Measurements from ENCODE around the gene MSL1.
A peak's percentile ranks its signal among the peaks of the same experiment; 100 is the strongest.

MSL1 gene

DNA sequence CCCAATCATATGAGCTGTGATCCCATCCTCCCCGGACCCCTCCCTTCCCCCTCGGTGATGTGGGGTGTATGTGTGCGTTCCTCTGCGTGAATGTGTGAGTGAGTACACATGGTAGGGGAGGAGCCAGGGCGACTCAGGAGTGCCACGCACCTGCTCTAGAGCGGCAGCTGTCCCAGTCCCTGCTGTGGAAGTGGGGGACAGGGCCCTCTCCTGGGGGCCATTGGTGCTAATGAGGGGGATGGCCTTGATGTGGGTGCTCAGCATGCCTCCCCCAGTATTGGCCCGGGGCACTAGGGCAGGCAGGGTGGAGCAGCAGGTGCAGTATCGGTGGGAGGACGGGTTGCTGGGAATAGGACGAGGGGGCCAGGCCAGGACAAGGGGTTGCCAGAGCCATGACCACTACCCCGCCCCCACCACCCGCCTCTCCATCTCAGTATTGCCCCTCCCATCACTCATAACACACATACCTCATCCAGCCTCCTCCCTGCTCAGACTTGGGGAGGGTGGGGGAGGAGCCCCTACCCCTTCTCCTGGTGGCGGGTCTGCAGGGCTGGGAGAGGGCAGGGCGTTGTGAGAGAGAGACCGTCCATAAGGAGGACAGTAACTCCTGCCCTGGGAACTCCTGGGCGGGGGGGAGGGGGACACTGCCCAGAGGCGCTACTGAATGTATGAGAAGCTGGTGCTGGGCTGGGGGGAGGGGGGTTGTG, 29.9 kb upstream of the MSL1 start:
- no peak for DNase-seq

DNA sequence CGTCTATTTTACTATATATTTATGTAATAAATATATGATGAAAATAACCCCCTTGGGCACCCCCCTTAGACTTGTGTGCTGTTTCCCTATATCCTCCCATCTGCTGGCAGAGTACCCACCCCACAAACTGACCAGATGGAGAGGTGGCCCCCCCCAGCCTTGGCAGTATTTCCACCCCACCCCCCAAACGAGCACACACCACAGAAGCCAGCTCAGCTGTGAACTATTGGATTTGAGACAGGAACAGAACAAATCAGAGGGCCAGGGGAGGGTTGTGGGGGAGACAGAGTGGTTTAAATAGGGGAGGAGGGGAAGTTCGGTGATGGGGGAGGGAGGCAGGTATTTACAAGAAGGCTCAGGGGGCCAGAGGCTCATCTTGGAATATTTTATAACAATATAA, 29.2 kb upstream of the MSL1 start:
- DNase-seq, result no peak

DNA sequence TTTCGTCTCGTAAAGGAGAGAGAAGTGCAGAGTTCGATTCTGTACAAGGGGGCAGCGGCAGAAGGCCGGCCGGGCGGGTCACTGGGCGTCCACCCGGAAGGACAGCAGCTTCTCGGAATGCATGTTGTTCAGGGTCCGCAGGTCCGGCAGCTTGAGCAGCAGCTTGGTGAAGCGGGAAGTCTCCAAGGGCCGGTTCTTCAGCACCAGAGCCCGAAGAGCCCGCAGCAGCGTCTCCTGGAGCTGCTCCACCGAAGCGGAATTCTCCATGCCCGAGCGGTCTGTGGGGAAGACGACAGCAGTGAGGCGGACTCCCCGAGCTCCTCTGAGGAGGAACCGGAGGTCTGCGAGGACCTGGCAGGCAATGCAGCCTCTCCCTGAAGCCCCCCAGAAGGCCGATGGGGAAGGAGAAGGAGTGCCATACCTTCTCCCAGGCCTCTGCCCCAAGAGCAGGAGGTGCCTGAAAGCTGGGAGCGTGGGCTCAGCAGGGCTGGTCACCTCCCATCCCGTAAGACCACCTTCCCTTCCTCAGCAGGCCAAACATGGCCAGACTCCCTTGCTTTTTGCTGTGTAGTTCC, 28.7 kb upstream of the MSL1 start:
- no peak for DNase-seq

DNA sequence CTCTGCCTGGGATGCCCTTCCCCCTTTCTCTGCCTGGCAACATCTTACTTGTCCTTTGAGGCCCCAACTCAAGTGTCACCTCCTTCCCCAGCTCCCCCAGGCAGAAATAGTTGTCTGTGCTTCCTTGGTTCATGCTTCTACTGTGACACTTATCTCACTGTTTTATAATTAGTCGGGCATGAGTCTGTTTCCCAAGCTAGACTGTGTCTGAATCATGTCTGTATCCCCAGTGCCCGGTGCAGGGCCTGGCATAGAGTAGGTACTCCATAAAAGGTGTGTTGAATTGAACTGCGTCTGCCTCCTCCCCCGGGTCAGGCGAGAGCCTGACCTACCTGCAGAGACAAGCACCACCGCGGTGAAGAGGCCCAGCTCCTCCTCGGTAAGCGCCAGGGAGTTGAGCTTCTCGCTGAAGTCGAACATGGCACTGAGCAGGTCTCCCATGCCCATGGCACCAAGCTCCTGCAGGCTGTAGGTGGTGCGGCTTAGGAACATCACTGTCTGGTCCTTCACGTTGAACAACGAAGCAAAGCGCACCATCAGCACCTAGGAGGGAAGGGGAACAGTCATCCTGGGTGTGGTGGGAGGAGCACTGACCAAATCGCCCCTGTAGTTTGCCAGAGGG, 28.1 kb upstream of the MSL1 start:
- peak; percentile 32 for DNase-seq

DNA sequence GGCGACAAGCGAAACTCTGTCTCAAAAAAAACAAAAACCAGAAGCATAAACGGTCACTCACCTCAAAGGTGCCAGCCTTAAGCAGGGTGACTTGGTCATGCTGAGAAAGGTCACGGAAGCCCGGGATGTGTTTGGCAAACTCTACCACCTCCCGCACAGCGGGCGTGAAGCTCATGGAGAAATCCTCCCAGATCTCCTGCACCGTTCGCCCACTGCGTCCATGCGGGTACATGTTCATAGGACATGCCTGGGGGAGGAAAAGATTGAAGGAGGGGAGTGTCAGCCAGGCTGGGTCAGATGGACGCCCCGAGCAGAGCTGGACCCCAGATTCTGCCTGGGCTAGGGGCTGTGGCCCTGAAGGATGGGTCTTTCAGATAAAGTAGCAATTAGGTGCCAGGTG, 26.9 kb upstream of the MSL1 start:
- no peak for DNase-seq

DNA sequence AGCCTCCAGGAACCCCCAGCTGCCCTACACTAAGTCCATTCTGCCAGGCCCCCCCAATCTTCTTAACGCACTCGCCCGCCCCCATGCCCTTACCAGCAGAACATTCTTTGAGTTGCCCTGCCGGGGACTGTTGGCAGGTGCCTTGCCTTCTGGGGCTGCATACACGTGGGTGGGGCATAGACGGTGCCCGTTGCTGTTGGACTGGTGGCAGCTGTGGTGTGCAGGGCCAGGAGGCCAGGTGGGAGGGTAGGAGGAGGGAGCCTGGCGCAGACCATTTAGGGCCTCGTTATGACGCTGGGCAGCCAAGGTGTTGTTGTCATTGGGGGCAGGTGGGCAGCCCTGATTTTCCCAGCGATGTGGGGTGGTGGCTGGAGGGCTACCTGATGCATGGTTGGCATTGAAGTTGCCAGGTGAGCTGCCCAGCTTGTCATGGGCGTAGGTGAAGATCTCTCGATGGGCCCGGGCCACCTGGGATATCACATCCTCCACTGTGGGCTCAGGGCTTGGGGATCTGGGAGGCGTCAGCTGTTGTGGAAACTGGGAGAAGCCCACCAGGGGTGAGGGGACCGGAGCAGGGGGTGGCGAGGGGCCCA, 26.3 kb upstream of the MSL1 start:
- no peak for DNase-seq

DNA sequence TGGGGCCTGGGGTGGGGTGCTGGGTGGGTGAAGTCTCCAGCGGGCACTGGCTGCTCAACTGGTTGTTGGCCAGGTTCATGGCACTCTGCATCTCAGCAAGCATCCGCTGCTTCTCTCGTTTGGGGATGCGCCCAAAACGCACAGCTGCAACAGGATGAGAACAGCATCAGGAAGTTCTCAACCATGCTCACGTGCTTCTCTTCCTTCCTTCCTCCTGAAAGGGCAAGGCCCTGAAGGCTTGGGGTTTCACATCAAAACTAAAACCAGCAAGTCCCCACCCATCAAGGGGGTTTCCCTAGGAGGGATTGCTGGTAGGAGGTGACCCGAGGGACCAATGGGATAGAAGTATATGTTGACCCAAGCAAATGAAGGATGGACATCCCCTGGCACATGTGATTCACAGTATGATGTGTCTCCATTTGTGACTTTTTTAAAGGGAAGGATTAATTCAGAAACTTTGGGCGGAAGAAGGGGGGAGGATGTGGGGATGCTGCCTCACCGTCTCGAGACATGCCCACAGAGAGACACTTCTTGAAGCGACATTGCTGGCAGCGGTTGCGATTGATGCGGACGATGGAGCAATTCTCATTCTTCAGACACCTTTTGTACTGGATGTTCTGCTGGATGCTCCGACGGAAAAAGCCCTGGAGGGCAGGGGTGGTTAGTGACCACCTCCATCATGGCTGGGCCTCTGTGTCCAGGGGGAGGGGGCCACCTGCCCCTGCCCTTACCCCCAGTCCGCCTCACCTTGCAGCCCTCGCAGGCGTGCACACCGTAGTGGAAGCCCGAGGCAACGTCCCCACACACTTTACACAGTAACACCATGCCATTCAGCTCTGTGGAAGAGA, 25.6 kb upstream of the MSL1 start:
- DNase-seq, result no peak

DNA sequence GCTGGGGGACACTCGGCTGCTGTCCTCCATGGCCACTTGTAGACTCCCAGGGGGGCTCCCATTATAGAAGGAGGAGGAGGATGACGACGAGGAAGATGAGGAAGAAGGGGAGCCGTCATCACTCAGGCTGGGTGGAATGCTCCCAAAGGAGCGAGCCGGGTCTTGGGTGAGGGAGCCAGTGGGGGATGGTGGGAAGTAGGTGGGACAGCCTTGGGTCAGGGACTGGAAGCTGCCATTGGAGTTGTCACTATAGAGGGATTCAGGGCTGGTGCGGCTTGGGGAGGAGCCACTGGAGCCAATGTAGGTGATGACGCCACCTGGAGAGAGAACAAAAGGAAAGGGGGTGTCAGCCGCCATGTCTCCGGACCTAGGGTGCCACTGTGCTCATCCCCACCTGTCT, 24.7 kb upstream of the MSL1 start:
- no peak for DNase-seq

DNA sequence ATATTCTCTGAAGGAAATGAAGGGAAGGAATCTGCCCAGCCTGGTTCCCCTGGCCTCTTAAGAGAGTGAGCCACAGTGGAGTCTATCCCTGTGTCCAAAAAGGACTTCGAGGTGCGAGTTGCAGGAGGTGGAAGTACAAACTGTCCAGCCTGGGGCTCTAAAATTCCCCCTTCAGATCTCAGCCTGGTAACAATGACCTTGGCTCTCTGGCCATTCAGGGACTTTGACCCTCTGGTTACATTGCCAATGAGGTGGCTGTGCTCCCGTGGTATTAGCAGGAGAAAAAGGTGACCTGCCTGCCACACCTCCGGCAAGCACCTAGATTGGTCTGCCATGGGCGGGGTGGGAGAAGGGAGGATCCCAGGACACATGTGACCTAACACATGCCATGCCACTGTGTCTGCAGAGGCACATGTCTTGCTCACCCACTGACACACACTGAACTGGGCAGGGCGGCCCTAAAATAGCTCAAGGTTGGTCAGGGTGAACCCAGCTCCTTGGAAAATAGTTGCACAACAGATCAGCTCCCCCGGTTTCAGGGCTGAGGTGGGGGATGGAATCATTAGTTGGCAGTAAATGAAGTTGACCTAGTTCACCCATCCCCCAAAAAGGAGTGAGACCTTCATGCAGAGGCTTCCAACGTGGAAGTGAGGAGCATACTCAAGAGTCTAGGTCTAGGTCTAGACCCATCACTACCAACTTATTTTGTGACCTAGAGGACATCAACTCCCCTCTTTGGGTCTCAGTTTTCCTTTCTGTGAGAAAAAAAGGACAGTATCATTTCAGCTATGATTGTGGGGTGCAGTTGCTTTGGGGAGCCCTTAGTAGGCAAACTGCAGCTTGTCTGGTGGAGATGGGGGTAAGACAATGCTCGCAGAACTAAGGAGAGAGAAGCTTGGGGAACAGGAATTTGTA, 23.6 kb upstream of the MSL1 start:
- no peak for DNase-seq

DNA sequence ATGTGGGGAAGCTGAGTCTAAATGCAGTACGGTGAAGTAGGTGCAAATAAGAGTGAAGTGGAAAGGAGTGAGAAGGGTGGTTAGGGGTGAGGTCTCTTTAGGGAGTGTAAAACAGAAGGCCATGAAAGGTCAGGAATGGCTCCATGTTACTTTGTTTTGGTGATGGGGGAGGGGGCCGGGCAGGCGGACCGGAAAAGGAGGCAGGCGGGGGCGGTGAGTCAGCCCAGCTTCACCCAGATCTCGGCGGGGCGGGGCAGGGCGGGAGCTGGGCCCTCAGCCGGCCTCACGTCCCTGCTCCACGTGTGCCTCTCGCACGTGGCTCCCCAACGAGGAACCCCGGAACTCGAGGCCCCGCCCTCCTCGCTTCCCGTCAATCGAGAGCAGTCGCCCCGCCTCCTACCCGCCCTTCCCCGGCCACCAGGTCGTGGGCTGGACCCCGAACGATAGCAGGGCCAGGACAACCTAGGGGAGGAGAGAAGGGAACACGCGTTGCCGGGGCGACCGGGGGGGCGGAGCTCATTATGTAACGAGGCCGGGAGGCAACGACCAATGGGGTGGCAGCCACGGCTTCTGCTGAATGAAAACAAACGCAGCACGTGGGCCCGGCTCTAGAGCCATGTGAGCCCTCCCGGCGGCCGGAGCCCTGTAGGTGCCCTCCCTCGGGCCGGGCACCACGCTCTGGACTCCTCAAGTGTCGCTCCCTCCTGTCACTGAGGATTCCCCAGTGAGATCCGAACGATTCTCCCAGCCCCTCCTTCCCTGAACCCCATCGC, 22.7 kb upstream of the MSL1 start:
- DNase-seq, result peak; percentile 94

DNA sequence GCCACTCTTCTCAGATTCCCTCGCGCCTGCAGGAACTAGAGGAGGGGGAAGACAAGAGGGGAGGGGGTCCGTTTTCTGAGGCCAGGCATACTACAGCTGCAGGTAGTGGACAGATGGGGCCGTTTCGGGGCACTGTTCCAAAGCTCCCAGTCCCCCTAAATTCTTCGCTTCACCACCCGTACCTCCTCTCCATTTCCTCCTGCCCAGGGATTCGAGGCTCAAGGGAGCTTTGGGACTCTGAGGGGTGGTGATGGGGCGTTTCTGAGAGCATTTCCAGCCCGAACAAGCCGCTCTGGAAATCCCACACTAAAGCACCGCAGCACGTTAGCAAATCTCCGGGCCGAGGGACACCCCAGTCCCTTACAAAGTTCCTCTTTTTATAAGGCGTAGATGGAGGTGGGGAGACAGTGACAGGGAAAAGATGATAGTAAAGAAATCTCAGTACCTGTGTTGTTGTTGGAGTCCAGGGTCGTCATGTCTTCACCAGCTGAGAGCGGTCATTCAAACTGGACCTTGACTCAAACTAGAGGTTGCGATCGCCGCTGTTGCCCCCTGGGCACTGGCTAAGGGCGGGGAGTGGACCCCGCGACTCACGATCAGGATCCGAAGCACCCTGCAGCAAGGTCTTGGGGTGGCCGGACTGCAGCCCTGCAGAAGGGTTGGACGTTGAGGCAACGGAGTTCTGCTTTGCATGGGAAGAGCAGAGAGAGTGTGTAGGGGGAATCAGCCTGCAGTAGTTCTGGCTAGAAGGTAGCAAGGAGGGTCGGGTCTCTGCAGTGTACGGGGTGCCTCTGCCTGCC, 22.0 kb upstream of the MSL1 start:
- DNase-seq, result no peak

DNA sequence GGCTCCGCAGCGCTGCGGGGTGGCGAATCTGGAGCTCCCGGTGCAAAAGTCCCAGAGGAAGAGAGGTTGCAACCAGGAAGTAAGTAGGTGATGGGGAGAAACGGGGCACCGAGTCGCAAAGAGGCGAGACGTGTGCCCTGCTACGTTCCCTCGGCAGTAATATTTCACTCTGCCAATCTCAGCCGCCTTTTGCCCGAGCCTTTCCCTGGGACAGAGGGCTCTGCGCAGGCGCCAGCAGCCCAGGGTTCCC, 21.4 kb upstream of the MSL1 start, which contains the start of gene NR1D1:
Gene NR1D1 (minus strand): TSS at position 171 of the 250 bp plus-strand sequence. CDS start 495 bp downstream, outside the sequence.
- DNase-seq, result no peak

DNA sequence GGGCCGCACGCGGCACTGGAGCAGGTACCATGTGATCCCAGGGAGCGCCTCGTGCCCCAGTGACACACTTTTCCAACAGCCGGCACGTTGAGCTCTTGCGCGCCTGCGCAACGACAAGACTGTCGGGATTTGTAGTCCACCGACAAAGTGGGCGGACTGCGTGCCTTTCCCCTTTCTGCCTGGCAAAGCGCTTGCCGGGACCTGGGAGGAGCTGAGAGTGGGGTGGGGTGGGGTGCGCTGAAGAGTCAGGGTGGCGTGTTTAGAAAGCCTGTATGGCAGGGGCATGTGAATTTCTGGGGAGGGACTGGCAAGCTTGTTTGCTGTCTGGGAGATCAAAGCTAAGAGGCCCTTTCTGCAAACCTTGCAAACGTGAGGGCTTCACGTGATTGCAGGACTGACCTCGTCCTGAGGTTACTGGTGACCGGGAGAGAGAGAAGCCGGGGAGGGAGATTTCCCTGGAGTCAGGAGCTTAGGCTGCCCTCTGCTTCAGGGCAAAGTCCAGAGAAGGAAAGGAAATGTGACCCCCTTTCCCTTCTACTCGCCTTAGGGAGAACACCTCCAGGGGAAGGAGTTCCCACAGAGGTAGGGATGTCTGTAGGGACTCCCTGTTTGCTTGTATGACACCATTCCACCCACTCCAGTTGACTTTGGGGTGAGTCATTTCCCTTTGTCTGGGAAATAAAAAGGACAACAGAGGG, 21.0 kb upstream of the MSL1 start:
- peak; percentile 91 for DNase-seq

DNA sequence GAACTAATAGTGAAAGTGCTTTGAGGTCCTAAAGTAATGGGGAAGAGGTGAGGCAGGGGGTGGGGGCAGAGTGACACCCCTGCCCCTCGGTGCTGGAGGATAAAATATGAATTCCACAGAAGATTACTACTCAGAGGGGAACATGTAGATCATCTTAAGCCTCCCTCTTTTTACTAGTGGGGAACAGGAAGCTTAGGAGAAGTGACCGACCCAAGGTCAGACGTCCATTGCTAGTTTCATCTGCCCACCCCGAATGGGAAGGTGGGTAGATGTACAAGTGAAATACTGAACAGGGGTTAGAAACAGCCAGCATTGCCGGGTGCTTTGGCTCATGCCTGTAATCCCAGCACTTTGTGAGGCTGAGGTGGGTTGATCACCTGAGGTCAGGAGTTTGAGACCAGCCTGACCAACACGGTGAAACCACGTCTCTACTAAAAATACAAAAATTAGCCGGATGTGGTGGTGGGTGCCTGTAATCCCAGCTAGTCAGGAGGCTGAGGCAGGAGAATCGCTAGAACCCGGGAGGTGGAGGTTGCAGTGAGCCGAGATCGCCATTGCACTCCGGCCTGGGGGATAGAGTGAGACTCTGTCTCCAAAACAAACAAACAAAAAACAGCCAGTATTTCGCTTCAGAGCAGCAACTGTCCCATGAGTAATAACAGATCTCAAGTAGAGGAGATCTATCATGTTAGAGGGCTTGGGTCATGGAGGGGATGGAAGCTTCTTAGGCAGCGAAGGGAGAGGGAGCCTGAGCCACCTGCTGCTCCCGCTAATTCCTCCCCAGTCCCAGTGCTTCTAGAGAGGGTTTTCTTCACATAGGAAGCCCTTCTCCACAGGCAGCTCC, 20.2 kb upstream of the MSL1 start:
- DNase-seq, result no peak

DNA sequence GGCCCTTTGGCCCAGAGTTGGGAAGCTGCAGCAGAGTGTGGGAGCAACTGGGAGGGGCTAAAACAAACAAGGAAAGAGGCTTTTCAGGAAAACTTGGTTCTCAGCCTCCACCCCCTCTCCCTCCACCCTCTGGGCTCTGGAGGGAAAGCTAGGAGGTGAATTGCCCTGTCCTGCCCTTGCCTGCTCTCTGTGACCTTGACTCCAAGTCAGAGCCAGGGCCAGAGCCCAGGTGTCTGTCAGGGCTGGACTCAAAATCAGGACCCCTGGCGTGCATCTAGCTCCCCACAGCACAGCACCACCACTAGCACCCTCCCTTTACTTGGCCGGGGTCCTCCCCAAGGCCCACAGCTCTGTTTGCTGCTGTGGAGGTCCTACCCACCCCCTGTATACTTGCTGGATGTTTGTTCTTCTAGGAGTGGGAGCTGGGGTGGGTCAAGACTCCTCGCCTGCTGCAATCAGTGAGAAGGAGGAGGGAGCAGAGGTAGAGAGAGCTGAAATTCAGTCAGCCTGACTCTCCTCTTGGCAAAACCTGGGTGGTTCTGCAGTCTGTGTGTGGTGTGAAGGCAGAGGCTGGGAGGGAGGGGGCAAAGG, 18.6 kb upstream of the MSL1 start:
- no peak for DNase-seq

DNA sequence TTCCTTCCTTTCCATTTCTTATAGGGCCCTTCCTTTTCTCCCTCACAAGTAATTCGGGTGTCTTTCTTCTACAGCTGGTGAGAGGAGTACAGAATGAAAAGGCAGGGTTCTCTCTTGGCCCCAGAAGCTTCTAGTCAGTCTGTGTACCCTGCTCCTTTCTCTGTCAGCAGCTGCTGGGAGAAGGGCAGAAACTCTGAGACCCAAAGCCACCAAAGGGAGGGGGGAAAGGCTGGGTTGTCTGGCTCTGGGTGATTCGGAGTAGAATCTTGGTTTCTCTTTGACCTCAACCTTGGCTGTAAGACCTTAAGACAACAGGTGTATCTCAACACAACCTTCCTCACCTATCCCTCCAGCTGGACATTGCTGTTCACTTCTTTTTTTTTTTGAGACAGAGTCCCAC, 18.1 kb upstream of the MSL1 start:
- no peak for DNase-seq

DNA sequence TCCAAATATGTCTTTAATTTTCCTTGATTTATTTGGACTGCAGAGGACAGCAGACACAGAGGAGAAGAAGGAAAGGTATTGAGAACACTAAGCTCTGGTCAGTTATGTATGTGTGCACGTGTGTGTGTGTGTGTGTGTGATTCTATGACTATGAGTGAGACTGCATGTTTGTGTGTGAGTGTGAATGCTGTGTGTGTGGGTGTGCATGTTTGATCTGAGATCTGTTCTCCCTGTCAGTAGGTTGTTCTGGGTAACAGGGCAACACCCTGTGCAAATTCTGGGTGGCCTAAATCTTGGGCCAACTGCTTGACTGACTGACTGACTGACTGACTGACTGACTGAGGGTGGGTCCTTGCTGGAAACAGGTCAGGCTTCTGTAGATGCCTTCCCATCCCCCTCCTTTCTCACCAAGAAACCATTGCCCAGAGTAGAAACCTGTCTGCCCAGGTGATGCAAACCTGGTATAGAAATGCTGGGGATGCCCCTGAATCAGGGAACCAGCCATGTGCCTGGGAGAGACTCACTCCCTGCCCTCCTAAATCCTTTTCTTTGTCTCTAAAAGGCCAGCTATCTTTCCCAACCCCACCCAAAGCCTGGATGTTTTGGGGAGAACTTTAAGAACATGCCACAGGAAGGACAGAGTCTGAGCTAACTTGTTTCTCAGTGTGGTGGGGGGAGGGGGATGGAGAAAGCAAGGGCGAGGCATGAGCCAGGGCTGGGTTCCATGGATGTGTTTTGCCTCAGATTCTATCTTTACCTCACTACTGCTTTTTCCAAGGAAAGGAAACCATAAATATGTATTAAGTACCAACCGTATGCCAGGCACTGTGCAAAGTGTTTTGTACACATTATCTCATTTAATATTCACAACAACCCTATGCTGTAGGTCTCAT, 16.9 kb upstream of the MSL1 start:
- no peak for DNase-seq

All from kidney glomerular epithelial cell (primary cell).